Fibroblast of lung (primary cell): ENCODE measurements around the gene EFNB2. TPM values are rescaled to one million over a fixed set of nuclear protein-coding genes. Genes with fewer than 3 reads are reported as not detected.

Source experiments
- DNase-seq, 2 donors: peaks; one replicate each; pipeline versions ENCODE4 v3.0.0 to v3.0.0-alpha.2; 2010; ENCODE audit warnings: low read depth in 2 of 2
- H2AFZ ChIP-seq: 2 replicates; pipeline ENCODE4 v1.5.1; 2012; ENCODE audit warnings: low read length, control low read depth, inconsistent platforms
- H3K27ac ChIP-seq: 2 replicates; pipeline ENCODE4 v1.5.1; 2011; ENCODE audit warnings: low read length, control low read depth; ENCODE audit not compliant: insufficient read depth
- H3K27me3 ChIP-seq: 2 replicates; pipeline ENCODE4 v1.5.1; 2011; ENCODE audit warnings: mild to moderate bottlenecking, low read length; ENCODE audit not compliant: control insufficient read depth, insufficient read depth
- H3K36me3 ChIP-seq: 2 replicates; pipeline ENCODE4 v1.5.1; 2011; ENCODE audit warnings: low read length; ENCODE audit not compliant: control insufficient read depth, insufficient read depth
- H3K4me1 ChIP-seq: 2 replicates; pipeline ENCODE4 v1.5.1; 2011; ENCODE audit warnings: low read length; ENCODE audit not compliant: control insufficient read depth, insufficient read depth; ENCODE audit errors: extremely low read depth
- H3K4me2 ChIP-seq: 2 replicates; pipeline ENCODE4 v1.5.1; 2011; ENCODE audit warnings: low read length, control low read depth; ENCODE audit not compliant: insufficient read depth; ENCODE audit errors: extremely low read depth
- H3K4me3 ChIP-seq, 4 experiments: fragments of 200-600 bp in 1 of 4; sonication (generic) in 1 of 4; replicated peaks in 1 of 4; 2 replicates each; pipeline ENCODE4 v1.5.1; 2011 to 2016; ENCODE audit warnings: low read length in 4 of 4, low read depth in 3 of 4, mild to moderate bottlenecking in 3 of 4, control low read depth in 2 of 4, inconsistent platforms in 1 of 4, mixed read lengths in 1 of 4; ENCODE audit not compliant: insufficient read depth in 1 of 4; ENCODE audit errors: control extremely low read depth in 1 of 4
- H3K79me2 ChIP-seq: 2 replicates; pipeline ENCODE4 v1.5.1; 2012; ENCODE audit warnings: mild to moderate bottlenecking, low read length, inconsistent platforms; ENCODE audit not compliant: control insufficient read depth, insufficient read depth
- H3K9ac ChIP-seq: 2 replicates; pipeline ENCODE4 v1.5.1; 2011; ENCODE audit warnings: mild to moderate bottlenecking, low read length, control low read depth; ENCODE audit not compliant: insufficient read depth
- H3K9me3 ChIP-seq: 2 replicates; pipeline ENCODE4 v1.5.1; 2012; ENCODE audit warnings: low read depth, low read length; ENCODE audit not compliant: control insufficient read depth, insufficient read depth
- H4K20me1 ChIP-seq: 2 replicates; pipeline ENCODE4 v1.5.1; 2011; ENCODE audit warnings: low read length; ENCODE audit not compliant: control insufficient read depth, insufficient read depth; ENCODE audit errors: extremely low read depth
- EZH2 ChIP-seq: IDR thresholded peaks from 2 replicates; pipeline ENCODE4 v1.5.1; 2012; ENCODE audit warnings: low read length, control low read depth, mild to moderate bottlenecking; ENCODE audit errors: missing control alignments
- polyA plus RNA-seq, 2 donors: library from polyadenylated mRNA; depleted of rRNA in 1 of 2; stranded (reverse) in 1 of 2; unstranded in 1 of 2; fragments of >200 nt; gene quantifications; 2 replicates each; pipeline ENCODE4 v1.2.1, GENCODE V29; 2011 to 2012; ENCODE audit warnings: missing spikeins in 1 of 2
- total RNA-seq: library from RNA; depleted of rRNA; stranded (reverse); fragments of >200 nt; gene quantifications from 2 replicates; pipeline ENCODE4 v1.2.1, GENCODE V29; 2014
- TF ChIP-seq, protein P1 (sequence below), 2 donors: IDR thresholded peaks in 1 of 2; conservative IDR thresholded peaks in 1 of 2; 1 replicate in 1 of 2; 2 replicates in 1 of 2; pipeline ENCODE4 v1.5.1; 2011 to 2012; ENCODE audit warnings: low read length in 2 of 2, control low read depth in 1 of 2, inconsistent platforms in 1 of 2, low read depth in 1 of 2, mild to moderate bottlenecking in 1 of 2

The EFNB2 gene
- total and polyA plus RNA-seq, 2 donors (not counting 1 experiment from before 2014, with no cell fraction given), result 13.5 to 20.0 TPM

DNA sequence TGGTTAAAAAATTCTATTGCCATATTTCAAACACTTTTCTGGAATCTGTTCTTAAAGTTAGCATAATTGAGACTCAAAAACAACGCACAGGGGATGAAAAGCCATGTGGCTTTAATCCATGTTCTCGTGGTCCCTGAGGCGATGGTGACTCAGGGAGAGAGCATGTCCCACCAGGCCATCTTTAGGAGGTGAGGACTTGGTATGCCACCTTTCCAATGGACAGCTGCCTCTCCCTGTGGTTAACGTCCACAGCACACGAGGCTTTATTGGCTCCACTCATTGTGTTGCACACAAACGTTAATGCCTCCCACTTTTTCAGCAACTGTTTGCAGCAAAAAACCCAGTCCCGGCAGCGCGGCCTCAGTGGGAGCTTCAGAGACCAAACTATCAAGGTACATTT, 51.4 kb downstream of the EFNB2 start:
- H3K79me2 ChIP-seq, result no peaks in the 10 kb centered on the region
- TF ChIP-seq, protein P1, sequence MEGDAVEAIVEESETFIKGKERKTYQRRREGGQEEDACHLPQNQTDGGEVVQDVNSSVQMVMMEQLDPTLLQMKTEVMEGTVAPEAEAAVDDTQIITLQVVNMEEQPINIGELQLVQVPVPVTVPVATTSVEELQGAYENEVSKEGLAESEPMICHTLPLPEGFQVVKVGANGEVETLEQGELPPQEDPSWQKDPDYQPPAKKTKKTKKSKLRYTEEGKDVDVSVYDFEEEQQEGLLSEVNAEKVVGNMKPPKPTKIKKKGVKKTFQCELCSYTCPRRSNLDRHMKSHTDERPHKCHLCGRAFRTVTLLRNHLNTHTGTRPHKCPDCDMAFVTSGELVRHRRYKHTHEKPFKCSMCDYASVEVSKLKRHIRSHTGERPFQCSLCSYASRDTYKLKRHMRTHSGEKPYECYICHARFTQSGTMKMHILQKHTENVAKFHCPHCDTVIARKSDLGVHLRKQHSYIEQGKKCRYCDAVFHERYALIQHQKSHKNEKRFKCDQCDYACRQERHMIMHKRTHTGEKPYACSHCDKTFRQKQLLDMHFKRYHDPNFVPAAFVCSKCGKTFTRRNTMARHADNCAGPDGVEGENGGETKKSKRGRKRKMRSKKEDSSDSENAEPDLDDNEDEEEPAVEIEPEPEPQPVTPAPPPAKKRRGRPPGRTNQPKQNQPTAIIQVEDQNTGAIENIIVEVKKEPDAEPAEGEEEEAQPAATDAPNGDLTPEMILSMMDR (conservative IDR thresholded peaks at IDR 0.05 in 1 of 2, IDR thresholded peaks at IDR 0.05 in 1 of 2; ENCODE audit: low read depth in 1 of 2, low read length in 2 of 2), result no peak
- TF ChIP-seq EZH2, result no peak
- peak in 1 of 2 donors; percentile 33 for DNase-seq
- no peak overlapping the region for H3K27ac ChIP-seq
- no peaks in the 10 kb centered on the region for H3K27me3 ChIP-seq
- H4K20me1 ChIP-seq, result no peaks in the 10 kb centered on the region
- H3K4me2 ChIP-seq, result peak overlapping the region; percentile 16
- H2AFZ ChIP-seq, result no peak overlapping the region
- no peaks in the 10 kb centered on the region for H3K4me1 ChIP-seq
- no peaks in the 10 kb centered on the region for H3K36me3 ChIP-seq
- H3K9ac ChIP-seq, result no peak overlapping the region
- H3K4me3 ChIP-seq, result no peak overlapping the region
- no peaks in the 10 kb centered on the region for H3K9me3 ChIP-seq

DNA sequence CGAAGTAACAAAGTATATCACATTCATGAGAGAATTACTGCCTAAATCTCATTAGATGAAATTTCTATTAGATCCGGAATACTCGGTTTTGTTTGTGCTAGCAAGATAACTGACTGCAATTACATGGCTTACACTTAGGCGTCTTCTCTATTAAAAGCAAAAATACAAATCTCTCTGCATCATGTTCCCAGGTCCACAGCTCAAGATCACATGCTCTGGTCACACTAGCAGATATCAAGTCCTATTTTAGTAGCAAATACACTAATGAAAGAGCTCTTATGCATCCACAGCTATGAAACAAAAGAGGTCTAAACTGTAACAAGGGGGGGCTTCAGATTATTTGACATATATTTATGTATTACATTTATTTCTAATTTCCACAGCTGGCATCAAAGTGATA, 53.5 kb downstream of the EFNB2 start:
- Histone ChIP-seq H3K79me2 (no peaks in the 10 kb centered on the region), H3K27ac (no peak overlapping the region), H3K4me1 (no peaks in the 10 kb centered on the region), H3K36me3 (no peaks in the 10 kb centered on the region), H3K27me3 (no peaks in the 10 kb centered on the region), H4K20me1 (no peaks in the 10 kb centered on the region), H3K9me3 (no peaks in the 10 kb centered on the region), H3K4me3 (no peak overlapping the region), H3K9ac (no peak overlapping the region), H3K4me2 (no peak overlapping the region), H2AFZ (no peak overlapping the region)
- no peak for TF ChIP-seq EZH2
- TF ChIP-seq, protein P1 (conservative IDR thresholded peaks at IDR 0.05 in 1 of 2, IDR thresholded peaks at IDR 0.05 in 1 of 2; ENCODE audit: low read depth in 1 of 2, low read length in 2 of 2), result no peak
- DNase-seq, result no peak

DNA sequence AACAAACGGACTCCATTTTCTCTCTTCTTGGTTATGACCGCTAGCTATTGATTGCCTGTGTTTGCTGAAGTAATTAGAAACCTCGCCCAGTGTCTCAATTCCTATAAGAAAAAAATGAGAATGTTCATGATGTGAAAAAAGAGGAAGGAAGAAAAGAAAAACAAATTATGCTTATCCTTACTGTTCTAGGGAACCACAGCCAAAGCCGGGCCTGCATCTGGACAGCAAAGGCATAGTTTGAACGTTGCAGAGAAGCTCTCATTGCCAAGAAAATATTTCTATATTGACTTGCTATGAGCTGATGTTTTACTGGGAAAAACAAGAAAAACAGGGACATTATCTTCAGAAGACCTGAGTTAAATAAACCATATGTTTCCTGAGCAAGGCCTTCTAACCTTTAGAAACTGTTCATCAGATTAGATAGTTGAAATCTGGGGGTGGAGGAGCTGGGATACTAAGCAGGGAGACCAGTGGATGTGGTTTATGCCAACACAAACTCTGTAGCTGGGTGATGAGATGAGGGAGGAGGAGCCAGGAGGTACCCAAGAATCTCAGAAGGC, 55.0 kb downstream of the EFNB2 start:
- H3K4me2 ChIP-seq, result no peak overlapping the region
- H3K27me3 ChIP-seq, result no peaks in the 10 kb centered on the region
- H3K79me2 ChIP-seq, result no peaks in the 10 kb centered on the region
- H3K9ac ChIP-seq, result no peak overlapping the region
- H3K27ac ChIP-seq, result no peak overlapping the region
- H3K4me1 ChIP-seq, result no peaks in the 10 kb centered on the region
- no peaks in the 10 kb centered on the region for H3K9me3 ChIP-seq
- H2AFZ ChIP-seq, result no peak overlapping the region
- no peak overlapping the region for H3K4me3 ChIP-seq
- TF ChIP-seq, protein P1 (conservative IDR thresholded peaks at IDR 0.05 in 1 of 2, IDR thresholded peaks at IDR 0.05 in 1 of 2; ENCODE audit: low read depth in 1 of 2, low read length in 2 of 2), result no peak
- TF ChIP-seq EZH2, result no peak
- no peaks in the 10 kb centered on the region for H4K20me1 ChIP-seq
- no peaks in the 10 kb centered on the region for H3K36me3 ChIP-seq
- no peak for DNase-seq
